Islet precursor cell (in vitro differentiated cells): ENCODE results near the gene NIFK.
"Not testable (repeated sequence)": the region's sequence is repeated elsewhere in the genome, so short reads cannot be mapped to it uniquely, and the experiment has no call there.

Experiments used
- DNase-seq: peaks from one replicate; pipeline ENCODE4 v3.0.0-alpha.2; 2018

The NIFK gene

GRCh38 chr2:121736462-121737336 lies at the start of gene NIFK:
Gene NIFK (minus strand): TSS chr2:121736875. CDS start chr2:121736850, 25 bp downstream.
- peak; percentile 100 for DNase-seq

DNA sequence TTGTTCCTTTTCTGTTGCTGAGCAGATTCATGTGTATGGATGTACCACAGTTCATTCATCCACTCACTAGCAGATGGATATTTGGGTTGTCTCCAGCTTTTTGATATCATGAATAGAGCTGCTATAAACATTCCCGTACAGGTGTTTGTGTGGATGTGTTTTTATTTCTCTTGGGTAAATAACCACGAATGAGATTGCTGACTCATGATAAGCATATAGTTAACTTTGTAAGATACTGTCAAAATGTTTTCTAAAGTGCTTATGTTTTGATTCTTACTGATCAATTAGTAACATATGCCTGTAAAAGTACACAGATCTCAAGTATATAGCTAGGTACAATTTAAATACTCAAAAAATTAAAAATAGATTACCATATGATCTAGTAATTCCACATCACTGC lies 46.5 kb upstream of the NIFK start:
- no peak for DNase-seq

- DNase-seq: peak; percentile 76
These were observed 42.2 kb upstream of the NIFK start for GRCh38 chr2:121778741-121779487.

DNA sequence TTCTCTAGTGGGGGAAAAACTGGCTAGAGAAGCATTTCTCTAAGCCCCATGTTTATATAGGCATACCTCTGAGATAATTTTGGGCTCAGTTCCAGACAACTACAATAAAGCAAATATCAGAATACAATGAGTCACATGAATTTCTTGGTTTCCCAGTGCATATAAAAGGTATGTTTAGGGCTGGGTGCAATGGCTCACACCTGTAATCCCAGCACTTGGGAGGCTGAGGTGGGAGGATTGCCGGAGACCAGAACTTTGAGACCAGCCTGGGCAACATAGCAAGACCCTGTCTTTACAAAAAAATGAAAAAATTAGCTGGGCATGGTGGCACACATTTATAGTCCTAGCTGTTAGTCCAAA lies 41.0 kb upstream of the NIFK start:
- no peak for DNase-seq

GRCh38 chr2:121776885-121777698 lies 40.4 kb upstream of the NIFK start:
- no peak for DNase-seq

- no peak for DNase-seq
These were observed 39.7 kb upstream of the NIFK start for GRCh38 chr2:121776361-121776760.

- DNase-seq: no peak
These were observed 37.6 kb upstream of the NIFK start for GRCh38 chr2:121774235-121774634.

DNA sequence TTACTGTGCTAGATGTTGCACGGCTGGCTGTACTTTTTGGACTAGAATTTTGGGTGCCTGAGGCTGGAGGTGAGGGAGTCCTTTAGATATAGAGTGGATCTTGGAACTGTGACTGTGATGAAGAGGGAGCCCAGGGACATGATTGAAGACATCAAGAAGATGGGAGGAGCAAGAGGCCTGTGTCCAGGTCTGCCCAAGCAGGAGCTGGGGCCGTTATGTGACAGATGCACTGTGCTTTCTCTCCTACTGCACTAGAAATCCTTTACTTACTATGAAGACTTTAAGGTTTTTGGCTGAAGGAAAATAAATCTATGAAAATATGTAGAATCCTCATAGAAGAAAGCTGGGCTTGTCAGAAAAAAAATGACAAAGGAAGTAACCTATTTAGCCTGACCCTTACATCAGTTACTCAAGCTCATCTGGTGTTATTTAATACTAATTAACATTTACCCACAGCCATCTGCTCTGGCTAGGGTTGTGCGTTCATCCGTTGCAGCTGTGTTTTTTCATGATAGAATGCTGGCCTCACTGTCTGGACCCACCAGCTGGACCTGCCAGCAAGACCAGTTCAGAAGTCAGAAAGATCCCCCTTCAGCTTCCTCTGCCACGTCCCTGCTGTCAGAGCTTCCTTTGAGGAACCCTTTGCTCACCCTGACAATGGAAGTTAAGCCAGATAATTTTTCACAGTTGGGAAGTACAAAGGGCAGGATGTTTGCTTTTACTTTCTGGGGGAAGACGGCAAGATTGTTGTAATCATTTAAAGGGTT lies 35.5 kb upstream of the NIFK start:
- no peak for DNase-seq

- no peak for DNase-seq
These were observed 31.6 kb upstream of the NIFK start for GRCh38 chr2:121768143-121768755.

DNA sequence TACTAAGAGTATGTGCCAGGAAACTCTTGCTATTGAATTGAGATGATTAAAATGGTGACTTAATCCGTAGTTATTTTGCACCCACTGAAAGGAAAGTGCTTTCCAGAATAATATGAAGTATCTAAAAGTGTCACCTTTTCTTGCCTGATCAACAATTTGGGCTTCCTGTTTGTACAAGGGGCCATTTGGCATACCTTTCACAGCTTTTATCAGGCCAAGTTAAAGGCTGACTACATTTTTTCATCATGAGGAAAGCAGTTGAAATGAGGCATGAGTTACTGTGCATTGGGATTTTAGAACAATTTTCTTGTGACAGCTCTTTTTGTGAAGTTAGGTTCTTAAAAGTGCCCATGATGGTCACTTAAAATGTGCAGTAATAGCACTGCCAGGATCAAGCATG lies 29.9 kb upstream of the NIFK start:
- no peak for DNase-seq

DNA sequence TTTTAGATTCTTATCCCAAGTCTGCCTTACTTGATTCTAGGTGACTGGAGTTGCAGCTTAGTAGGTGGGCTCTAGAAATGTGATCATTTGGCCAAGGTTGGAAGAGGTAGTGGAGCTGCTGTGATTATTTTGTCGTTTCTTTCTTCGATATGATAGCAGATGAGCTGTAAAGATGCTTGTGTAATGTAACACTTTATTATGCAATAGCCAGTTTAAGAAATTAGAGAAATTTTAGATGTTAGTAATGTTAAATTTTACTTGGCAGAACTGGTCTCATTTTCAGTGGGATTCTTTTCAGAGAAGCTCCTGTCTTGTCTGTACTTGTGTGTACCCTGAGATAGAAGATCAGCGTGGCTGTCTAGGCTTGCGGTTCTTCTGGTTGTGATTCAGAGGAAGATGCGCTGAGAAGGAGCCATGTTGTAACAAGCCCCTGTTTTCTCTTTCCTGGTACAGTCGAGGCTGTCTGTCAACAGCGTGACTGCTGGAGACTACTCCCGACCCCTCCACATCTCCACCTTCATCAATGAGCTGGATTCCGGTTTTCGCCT lies 28.1 kb upstream of the NIFK start:
- no peak for DNase-seq

GRCh38 chr2:121755237-121756111 lies 18.8 kb upstream of the NIFK start, which contains the start of gene TSN:
Gene TSN (plus strand): TSS chr2:121755651. CDS start chr2:121755780, 129 bp downstream.
- DNase-seq: peak; percentile 98

GRCh38 chr2:121754851-121755236 lies 18.2 kb upstream of the NIFK start:
- no peak for DNase-seq

GRCh38 chr2:121748202-121748601 lies 11.5 kb upstream of the NIFK start:
- no peak for DNase-seq

GRCh38 chr2:121746071-121746578 lies 9.4 kb upstream of the NIFK start:
- no peak for DNase-seq

DNA sequence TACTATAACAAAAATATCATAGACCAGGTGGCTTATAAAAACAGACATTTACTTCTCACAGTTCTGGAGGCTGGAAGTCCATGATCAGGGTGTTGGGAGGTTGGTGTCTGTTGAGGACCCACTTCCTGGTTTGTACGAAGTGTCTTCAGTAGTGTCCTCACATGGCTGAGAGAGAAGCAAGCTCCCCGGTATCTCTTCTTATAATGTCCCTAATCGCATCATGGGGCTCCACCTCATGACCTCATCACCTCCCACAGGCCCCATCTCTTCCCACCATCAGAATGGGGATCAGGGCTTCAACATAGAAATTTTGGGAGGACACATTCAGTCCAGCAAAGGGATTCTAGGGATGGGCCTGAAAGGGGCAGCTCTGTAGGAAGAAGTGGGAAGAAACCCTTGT lies 4.8 kb upstream of the NIFK start:
- no peak for DNase-seq

DNA sequence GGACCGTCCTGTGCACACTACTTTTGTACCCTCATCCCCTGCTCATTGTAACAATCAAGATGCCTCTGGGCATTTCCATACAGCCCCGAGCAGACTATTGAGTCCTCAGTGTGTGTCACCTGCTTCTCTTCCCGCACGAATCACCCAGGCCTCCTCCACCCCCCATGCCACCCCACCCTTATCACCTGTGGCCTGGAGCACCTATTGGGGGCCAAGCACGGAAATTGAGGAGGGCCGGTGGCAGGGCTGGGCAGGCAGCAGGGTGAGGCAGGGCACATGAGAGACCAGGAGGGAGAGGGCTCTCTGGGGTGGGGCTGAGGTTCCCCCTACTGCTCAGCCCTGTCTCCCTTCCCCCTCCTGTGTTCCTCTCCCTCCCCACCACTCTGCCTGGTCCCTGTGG lies 4.3 kb upstream of the NIFK start:
- DNase-seq: no peak

- no peak for DNase-seq
These were observed 574 bp downstream of the NIFK start for GRCh38 chr2:121736140-121736461.

DNA sequence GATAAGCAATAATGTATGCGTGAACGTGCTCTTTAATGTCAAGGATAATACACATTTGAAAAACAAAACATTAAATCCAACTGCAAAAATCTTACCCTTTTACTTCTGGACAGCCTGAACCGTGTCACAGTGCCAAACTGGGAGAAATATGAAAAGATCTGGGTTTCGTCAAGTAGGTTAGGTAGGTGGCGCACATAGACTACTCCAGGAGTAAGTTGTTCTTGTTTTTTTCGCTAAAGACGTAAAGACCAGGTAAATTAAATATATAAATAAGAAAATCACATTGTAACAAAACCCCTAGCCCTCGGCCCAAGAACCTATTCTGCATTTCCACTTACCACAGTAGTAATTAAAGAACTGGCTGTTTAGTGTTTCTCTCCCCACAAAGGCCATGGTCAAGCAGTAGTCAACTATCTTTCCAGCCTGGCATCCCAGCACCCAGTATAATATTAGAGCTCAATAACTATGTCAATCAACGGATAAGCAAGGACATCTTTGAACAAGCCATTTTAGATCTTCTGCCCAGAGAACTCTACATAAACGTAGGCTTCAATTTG lies 1.1 kb downstream of the NIFK start:
- no peak for DNase-seq

DNA sequence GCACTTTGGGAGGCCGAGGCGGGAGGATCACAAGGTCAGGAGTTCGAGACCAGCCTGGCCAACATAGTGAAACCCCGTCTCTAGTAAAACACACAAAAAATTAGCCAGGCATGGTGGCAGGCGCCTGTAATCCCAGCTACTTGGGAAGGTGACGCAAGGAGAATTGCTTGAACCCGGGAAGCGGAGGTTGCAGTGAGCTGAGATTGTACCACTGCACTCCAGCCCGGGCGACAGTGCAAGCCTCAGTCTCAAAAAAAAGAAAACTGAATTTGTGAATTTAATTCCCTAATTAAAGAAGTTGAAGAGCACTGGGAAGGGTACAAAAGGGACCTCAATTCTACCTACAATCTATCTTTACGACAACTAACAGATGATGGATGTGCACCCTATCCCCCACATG lies 2.1 kb downstream of the NIFK start:
- not testable (repeated sequence) for DNase-seq
